Endothelial cell of umbilical vein (primary cell): ENCODE results near the gene PARVA.

Experiments used
- CTCF ChIP-seq, 2 donors: IDR thresholded peaks; 1 replicate in 1 of 2; 2 replicates in 1 of 2; pipeline ENCODE4 v1.5.1; 2011; ENCODE audit warnings: low read length in 2 of 2, mild to moderate bottlenecking in 2 of 2, moderate library complexity in 2 of 2, control low read depth in 1 of 2, inconsistent platforms in 1 of 2, low read depth in 1 of 2; ENCODE audit not compliant: insufficient read depth in 1 of 2; ENCODE audit errors: extremely low read depth in 1 of 2
- EZH2 ChIP-seq: IDR thresholded peaks from 2 replicates; pipeline ENCODE4 v1.6.1; 2012; ENCODE audit warnings: borderline replicate concordance, low read depth, mild to moderate bottlenecking, moderate library complexity, low read length, inconsistent platforms; ENCODE audit not compliant: severe bottlenecking
- GATA2 ChIP-seq: IDR thresholded peaks from 2 replicates; pipeline ENCODE4 v1.7.0; 2011; ENCODE audit warnings: low read depth, mild to moderate bottlenecking, moderate library complexity, mixed read lengths, low read length; ENCODE audit not compliant: insufficient read length, insufficient read depth
- POLR2AphosphoS5 ChIP-seq: IDR thresholded peaks from 2 replicates; pipeline ENCODE4 v1.6.1; 2012; ENCODE audit warnings: low read depth, mild to moderate bottlenecking, control low read depth, low read length, moderate library complexity; ENCODE audit not compliant: insufficient read depth

- TF ChIP-seq CTCF (IDR thresholded peaks at IDR 0.05; ENCODE audit: extremely low read depth in 1 of 2, insufficient read depth in 1 of 2, low read depth in 1 of 2, low read length in 2 of 2), result no peak
- TF ChIP-seq GATA2, result no peak
- no peak for TF ChIP-seq EZH2
- no peak for TF ChIP-seq POLR2AphosphoS5
Measured at GRCh38 chr11:12415342-12415966, 38.1 kb downstream of the PARVA start.
